Glomerular visceral epithelial cell (primary cell): ENCODE results near the gene FRMPD4.

Source experiments
- DNase-seq: peaks from one replicate; pipeline ENCODE4 v3.0.0-alpha.2; 2016; ENCODE audit errors: extremely low spot score

Gene FRMPD4

DNA sequence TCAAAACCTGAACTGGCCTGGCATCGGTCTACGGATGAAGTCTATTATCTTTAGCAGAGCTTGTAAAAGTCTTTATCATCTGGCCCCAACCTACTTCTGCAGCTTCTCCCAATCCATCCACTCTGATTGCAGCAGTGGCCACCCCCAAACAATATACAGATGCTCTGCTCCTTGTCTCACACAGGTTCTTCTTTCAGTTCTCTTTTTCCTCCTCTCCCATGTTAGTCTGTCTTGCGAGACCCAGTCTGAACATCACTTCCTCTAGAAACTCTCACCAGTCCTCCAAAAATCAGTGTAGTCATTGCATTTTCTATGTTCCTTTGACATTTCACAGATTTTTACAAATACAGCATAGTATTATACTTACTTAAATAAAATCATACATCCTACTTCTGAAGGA lies 163.0 kb downstream of the FRMPD4 start:
- no peak for DNase-seq

DNA sequence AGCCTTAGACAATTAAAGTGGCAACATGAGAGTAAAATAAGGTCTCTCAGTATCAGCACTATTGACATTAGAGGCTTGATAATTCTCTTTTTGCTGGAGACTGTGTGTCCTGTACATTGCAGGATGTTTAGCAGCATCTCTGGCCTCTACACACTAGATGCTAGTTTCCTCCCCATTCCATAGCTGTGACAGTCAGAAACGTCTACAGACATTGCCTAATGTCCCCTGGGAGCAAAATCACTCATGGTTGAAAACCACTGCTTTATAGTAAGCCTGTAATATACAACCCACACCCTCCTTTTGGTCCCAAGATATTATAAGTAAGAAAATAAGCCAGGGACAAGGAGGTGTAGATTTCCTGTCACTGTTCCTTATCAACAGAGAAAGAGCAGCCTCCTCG lies 166.0 kb downstream of the FRMPD4 start:
- DNase-seq = no peak

DNA sequence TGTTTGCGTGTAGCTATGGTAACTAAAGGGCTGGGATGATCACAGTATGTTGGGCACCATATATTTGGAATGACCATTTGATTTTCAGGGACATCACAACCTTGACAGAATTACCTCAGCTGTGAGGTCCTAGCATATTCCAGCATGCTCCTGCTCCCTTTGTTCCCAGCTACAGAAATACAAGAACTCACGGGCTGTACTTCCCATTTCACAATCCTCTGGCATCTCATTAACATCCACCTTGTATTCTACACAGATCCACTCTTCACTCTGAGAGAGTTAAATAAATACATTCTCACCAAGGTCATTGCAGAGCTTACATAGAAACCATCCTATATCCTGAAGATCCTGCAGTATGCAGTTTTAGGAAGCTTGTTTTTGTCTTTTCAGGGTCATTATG lies 169.7 kb downstream of the FRMPD4 start:
- DNase-seq = no peak

DNA sequence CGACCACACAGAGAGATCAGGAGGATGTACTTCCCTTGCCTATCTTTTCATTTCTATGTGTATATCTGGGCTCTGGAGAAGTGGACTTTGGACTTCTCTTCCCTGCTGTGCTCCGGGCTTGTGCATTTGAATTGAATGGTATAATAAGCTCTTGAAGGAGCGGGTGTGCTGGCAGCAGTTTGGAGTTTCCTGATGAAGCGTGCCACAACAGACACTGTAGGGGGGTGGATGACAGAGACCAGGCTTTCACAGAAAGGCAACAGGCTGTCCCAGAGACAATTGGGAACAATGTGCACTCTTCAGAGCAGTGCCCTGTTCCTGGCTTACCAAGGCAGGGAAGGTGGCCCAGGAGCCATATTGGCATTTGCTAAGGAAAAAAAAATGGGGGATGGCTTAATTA lies 170.1 kb downstream of the FRMPD4 start:
- no peak for DNase-seq

DNA sequence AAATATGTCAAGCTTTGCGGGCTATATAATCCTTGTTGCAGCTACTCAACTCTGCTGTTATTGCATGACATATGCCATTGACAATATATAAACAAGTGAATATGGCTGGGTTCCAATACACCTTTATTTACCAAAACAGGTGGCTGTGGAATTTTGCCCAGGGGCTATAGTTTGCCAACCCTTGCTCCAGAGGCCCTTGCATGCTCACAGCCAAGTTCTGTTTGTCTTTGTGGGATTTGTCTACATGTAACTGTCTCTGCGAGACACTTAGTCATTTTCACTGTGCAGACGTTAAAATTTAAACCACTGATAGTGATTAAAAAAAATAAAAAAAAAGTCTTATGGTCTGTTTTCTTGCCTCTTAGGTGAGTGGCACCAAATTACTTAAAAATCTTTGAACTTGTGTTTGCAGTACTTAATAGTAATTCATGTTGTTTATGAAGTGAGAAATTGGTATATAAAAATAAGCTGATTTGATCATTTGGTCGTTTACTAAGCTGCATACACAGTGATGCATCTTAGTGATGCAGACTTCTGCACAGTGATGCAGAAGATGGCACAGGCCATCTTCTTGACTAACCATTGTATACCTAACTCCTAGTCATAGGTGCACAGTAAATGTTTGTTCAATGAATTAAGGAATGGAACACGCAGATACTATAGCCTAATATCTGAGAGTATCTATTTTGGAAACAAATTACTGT lies 170.9 kb downstream of the FRMPD4 start:
- DNase-seq = no peak

DNA sequence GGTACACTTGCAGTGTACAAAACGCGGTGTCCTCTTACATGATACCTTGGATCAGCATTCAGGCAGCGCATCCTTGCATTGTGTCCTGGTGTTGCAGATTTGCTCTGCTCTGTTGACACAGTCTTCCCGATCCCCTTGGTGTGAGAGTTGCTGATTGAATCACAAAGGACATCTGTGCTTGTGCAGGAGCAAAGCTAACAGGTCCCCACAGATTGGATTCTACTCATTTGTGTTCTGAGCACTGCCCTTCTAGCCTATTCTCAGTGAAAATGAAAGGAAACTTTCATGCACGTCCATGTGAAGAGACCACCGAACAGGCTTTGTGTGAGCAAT lies 171.4 kb downstream of the FRMPD4 start:
- no peak for DNase-seq

DNA sequence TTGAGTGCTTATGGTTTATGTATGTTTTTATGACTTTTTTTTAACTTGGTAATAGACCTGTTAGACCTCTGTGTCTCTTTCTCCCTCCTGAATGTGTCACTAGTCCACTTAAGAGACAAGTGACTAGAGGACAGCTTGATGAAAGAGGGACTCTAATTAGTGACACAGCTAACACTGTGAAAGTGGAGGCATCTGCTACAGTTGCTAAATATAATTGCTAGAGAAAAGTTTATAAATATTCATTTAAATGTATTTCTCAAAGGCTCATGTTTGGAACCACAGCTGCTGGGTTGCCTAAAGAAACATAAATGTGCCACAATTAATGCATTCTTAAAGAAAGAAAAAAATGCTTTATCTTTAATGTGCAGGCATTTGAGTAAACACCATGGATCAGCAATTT lies 176.4 kb downstream of the FRMPD4 start:
- no peak for DNase-seq

DNA sequence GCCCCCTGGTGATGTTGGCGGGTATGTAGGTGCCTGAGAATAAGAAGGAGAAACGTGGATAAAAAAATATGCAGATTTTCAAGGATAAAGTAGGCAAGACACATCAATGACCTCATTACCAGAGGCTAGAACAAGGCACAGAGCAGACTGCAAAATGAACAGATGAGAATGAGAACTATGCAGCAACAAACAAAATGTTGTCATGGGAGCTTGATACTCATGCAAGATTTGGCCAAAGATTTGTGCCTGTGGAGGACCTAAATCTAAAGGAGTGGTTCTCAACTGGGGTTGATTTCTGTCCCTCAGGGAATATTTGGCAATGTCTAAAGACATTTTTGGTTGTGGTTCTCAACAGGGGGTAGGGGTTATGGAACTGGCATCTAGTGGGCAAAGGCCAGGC lies 177.3 kb downstream of the FRMPD4 start:
- no peak for DNase-seq

DNA sequence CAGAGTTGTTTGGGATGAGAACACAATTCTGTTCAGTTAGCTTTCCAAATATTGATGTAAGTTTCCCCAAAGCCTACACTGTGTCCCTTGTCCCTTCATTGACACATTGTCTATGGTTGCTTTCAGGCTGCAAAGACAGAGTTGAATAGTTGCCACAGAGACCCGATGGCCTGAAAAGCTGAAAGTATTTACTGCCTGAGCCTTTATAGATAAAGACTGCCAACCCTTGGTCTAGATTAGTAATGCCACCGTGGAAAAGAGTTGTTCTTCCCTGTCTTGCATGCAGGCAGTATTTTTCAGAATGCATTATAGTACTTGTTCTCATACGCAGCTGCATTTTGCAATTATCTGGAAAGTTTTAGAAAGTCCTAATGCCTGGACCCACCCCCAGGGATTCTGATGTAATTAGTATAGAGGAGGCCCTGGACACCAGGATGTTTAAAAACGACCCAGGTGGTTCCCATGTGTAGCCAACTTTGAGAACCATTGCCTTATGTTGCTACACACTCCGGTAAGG lies 180.8 kb downstream of the FRMPD4 start:
- no peak for DNase-seq

DNA sequence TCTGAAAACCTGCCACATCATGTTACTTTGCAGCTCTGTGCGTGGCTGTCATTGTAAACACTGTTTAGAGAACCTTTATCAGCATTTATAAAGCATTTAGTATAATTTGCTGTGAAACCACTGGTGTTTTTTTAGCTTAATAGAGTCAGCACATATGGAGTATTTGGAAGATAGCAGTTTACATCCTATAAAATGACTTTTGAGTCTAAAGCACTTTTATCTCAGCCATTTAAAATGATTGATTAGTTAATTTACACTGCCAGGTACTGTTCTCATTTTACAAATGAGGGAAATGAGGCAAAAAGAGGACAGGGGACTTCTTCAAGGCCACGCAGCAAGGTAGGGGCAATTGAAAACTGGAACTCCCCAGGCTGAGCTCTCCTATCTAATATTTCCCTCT lies 181.7 kb downstream of the FRMPD4 start:
- DNase-seq = no peak

DNA sequence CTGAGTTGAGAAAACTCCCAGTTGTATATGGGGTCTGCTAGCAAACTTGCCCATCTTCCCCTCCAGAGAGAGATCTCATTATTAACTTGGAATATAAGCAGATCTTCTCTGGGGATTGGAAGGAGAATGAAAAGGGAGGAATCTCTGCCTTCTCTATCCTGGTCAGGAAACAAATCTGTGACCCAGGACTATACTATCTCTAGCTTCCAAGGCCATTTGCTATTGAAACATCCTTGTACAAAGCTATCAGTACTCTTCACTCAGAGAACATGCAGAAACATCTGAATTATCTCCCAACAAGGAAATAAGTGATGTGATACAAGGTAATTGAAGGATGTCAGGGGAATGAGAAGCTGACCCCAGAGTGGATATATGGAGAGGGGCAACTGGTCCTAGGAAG lies 183.8 kb downstream of the FRMPD4 start:
- no peak for DNase-seq

DNA sequence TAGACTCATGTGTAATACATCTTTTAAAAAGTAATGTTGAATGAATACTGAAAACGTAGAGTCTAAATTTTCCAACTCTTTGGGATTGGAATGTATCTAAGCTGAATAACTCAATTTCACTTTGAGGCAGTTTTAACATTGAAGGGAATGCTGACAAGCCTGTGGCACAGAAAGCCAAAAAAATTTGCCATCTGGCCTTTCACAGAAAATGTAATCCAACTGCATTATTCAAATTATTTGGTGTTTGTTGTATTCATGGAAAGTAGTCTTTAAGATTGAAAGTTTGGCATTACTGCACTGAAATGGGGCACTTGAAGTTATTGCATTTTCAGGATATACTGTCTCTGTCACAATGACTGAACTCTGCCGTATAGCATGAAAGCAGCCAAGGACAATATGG lies 186.9 kb downstream of the FRMPD4 start:
- no peak for DNase-seq

DNA sequence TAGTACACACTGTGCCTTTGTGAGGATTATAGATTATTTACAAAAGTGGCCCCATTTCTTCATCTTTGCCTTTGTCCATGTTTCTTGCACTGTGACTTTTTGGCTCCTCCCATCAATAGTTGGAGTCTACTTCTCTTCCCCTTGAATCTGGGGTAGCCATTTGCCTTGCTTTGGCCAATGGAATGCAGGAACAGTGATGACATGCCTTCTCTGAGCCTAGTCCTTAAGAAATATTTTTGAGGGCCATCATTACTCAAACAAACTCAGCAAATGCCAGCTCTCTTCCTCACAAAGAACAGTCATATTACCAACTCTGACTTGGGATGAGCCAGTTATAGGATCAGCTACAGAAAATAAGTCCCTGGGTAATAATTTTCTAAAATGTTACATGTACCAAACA lies 189.6 kb downstream of the FRMPD4 start:
- DNase-seq = no peak

DNA sequence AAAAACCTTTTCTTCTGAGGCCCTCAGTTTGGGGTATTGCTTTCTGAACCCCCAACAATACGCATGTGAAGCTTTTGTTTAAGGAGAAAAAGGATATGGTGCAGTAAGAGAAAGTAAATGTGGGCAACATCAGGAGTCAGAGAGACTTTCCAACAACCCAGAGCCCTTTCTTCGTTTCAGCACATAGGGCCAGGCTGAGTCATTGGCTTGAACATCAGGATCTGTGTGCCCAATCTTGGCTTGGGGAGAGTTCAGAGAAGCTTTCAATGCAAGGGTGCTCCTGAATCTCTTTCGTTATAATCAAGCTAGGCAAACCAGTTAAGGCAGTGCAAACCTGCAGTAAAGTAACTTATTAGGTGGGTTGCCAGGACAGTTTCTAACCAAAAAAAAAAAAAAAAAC lies 191.2 kb downstream of the FRMPD4 start:
- DNase-seq = no peak

DNA sequence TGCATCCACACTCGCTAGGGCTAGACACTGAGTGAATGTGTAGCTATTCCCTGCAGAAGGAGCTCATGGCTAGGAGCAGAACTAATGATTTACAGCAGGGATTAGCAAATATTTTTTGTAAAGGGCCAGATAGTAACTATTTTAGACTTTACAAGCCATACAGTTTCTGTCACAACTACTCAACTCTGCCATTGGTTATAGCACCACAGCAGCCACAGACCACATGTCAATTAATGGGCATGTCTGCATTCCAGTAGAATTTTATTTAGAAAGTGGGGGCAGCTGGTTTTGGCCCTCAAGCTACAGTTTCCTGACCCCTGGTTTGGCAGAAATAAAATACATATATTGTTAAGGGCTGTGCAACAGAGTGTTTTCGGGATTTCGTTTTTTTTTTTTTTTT lies 192.6 kb downstream of the FRMPD4 start:
- DNase-seq = no peak

DNA sequence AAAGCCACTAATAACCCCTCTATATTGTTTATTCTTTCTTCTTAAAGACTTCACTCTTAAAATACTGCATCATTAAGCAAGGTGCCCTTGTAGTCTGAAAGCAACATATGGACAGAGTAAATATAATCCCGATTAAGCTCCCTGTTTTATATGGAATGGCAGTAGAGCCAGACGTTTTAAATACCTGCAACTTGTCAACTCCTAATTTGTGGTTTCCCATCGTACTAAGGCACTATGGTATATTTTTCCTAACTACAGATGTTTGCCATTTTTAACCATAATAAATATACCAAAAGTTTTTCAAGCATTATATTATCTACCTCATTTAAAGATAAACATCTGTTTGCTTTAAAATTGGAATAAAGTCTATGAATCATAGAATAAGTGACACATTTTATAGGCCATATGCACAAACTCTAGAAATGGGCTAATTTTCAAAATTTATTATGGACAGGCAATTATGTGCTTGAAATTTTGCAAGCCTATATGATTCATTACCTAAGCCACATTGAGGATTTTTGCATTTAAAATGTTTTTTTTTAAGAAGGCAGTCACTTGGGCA lies 194.6 kb downstream of the FRMPD4 start:
- no peak for DNase-seq

DNA sequence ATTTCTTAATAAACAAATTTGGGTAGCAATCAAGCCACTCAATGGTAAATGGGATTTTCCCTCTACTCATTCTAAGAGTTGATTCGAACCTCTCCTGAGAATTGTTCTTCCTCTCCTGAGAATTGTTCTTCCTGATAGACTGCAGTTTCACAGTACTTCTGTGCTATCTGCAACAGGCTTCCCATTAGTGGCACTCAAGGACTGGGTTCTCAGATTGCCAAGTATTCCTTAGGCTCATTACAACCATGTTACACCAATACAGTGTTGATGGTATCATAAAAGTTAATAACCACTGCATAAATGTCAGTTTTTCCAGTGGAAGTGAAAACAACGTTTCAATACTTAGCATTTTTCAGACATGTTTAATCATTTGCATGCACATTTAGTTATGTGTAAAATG lies 201.6 kb downstream of the FRMPD4 start:
- no peak for DNase-seq

DNA sequence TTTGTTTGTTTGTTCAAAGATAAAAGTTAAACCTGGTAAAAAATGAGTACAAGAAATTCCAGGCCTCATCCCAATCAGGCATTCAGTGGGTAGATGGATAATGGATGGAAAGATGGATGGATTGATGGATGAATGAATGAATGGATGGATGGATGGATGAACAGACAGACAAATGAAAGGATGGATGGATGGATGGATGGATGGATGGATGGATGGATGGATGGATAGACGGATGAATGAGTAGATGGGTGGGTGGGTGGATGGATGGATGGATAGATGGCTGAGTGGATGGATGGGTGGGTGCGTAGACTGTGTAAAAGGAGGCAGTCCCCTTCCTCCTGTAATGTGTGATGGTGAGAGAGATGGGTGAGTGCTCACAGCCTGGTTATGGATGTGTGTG lies 206.7 kb downstream of the FRMPD4 start:
- DNase-seq = no peak

DNA sequence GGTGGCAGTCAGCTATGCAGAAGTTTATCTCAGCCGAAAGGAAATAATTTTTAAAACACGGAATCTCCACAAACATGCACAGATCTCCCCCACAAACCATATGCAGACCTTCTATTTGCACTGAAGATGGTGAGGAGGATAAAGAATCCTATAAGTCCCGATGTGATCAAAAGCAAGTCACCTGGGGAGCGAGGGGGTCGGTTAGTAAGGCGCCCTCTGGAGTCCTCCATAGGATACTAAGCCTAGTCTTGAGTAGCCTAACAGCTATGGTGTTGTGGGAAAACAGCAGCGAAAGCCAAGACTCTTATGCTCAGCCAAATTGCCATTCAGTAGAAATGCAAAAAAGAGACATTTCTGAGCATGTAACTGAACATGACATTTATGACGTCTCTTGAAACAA lies 210.9 kb downstream of the FRMPD4 start:
- DNase-seq = no peak

DNA sequence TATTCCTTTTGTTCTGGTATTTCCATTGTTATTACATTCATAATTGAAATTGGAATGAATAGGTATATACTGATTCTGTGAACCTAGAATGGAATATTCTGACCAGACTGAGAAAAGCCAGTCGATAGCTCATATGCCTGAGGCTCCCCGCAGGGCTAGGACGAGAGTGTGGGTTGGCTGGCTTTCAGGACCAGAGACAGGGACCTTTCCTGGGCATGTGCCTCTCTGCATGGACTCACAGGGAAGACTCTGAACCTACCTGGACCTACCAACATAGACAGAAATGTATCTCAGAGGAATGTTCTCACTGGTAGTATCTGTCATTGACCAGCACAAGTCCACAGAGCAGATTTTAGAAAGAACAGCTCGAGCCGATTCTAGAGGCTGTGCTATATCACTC lies 214.6 kb downstream of the FRMPD4 start:
- DNase-seq = no peak

DNA sequence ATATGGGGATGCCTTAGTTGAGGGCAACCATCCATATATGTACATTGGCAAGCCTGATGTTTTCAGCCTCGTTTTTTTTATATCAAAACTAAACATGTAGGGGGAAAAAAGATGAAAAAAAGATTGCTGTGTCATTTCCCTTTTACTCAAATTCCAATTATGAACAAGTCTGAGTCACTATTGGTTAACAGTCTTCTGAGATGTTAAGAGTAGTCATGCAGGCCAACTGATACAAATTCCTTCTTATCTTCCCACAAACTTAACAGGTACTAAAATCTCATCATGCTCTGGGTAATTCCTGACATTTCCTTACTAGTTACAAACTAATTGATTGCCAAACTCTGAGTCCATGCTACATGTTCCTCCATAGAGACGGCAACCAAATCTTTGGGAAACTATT lies 222.1 kb downstream of the FRMPD4 start:
- DNase-seq = peak; percentile 1

DNA sequence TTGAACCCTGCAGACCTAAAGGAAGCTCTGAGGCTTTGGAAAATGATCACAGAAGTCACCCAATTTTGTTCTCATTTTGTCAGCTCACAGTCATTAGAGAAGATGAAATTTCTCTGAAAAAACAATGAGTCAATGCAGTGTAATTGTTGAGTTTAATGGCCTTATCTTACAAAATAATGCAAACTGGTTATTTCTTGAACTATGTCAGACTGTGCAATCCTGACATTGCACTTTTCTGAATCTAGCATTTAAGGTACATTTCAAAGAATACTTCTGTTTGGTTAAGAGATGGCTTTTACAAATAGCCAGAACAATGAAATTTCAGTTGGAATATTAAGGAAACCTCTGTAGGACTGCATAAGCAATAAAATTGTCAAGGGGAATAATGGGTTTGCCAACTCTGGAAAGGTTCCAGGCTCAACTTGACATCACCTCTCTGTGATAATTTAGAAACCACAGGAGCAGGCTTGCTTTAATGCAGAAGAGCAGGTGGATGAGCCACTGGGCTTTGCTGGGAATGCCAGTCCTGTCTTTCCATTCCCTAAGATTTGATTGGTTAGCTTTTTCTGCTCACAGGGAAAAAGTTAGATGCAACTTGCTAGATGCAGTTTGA lies 222.8 kb downstream of the FRMPD4 start:
- DNase-seq = no peak

DNA sequence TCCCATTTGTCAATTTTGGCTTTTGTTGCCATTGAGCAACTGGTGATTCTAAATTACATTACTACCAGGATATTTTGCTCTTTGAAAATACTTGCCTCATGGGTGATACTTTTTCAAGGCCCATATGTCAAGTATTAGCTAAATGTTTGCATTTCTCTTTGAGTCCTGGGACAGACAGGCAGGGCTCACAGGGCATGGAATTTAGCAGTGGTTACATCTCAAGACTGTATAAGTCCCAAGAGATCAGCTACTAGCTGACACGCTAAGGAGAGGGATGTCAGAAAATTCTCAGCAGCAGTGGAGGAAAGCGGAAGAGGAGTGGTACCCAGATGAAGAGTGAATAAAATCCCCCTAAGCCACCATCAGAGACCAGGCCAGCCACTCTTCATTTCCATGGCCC lies 224.9 kb downstream of the FRMPD4 start:
- DNase-seq = no peak

DNA sequence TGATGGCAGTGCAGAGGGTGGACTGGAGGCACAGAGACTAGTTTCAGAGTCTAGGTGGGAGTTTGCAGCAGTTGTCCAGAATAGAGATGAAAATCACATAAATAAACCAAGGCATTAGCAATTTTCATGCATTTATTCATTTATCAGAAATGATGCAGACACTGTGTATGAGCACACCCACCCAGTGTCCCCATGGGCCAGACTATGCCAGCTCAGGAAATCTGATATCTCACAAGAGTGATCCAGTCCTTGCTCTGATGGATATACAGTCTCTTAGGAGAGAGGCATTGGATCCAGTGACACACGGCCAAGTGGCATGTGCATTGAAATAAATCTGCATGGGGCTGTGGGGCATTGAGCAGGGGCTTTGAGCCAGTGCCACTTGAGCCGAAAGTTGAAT lies 228.2 kb downstream of the FRMPD4 start:
- no peak for DNase-seq
